Neural progenitor cell (in vitro differentiated cells): ENCODE measurements around the gene SMYD3.

Experiments
- EZH2 ChIP-seq: fragments of 200-600 bp; sonication (generic); IDR thresholded peaks from 2 replicates; pipeline ENCODE4 v1.6.1; 2017; ENCODE audit warnings: antibody characterized with exemption, mild to moderate bottlenecking, moderate library complexity
- EZH2phosphoT487 ChIP-seq: fragments of 200-600 bp; sonication (generic); IDR thresholded peaks from 2 replicates; pipeline ENCODE4 v1.6.1; 2017; ENCODE audit warnings: antibody characterized with exemption
- TF ChIP-seq, protein P1 (sequence below): fragments of 200-600 bp; sonication (generic); IDR thresholded peaks from 2 replicates; pipeline ENCODE4 v1.5.1; 2017; ENCODE audit warnings: antibody characterized with exemption, mild to moderate bottlenecking

- TF ChIP-seq EZH2 = no peak
- TF ChIP-seq, protein P1, sequence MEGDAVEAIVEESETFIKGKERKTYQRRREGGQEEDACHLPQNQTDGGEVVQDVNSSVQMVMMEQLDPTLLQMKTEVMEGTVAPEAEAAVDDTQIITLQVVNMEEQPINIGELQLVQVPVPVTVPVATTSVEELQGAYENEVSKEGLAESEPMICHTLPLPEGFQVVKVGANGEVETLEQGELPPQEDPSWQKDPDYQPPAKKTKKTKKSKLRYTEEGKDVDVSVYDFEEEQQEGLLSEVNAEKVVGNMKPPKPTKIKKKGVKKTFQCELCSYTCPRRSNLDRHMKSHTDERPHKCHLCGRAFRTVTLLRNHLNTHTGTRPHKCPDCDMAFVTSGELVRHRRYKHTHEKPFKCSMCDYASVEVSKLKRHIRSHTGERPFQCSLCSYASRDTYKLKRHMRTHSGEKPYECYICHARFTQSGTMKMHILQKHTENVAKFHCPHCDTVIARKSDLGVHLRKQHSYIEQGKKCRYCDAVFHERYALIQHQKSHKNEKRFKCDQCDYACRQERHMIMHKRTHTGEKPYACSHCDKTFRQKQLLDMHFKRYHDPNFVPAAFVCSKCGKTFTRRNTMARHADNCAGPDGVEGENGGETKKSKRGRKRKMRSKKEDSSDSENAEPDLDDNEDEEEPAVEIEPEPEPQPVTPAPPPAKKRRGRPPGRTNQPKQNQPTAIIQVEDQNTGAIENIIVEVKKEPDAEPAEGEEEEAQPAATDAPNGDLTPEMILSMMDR = no peak
- no peak for TF ChIP-seq EZH2phosphoT487
These were observed 392.7 kb downstream of the SMYD3 start for GRCh38 chr1:246114369-246114768.
